ENCODE data around the gene NAA30. TPM values are rescaled to one million over a fixed set of nuclear protein-coding genes. Genes with fewer than 3 reads are reported as not detected.
"Not testable (repeated sequence)": the region's sequence is repeated elsewhere in the genome, so short reads cannot be mapped to it uniquely, and the experiment has no call there.

The NAA30 gene
- 24.6 and 28.2 TPM in 2 replicates for total RNA-seq (ENCODE audit: low replicate concordance)

- no peak for TF ChIP-seq CTCF (IDR thresholded peaks at IDR 0.05; ENCODE audit: insufficient read depth, low read length)
- peak within 1 kb of the TSS; percentile 78 for H3K4me3 ChIP-seq (ENCODE audit: low read depth, low read length)
- peak; percentile 92 for DNase-seq (ENCODE audit: low read depth)
Observed at GRCh38 chr14:57390037-57390805, at the start of gene NAA30. NAA30 (plus strand) TSS chr14:57390586; CDS start chr14:57390958, 372 bp downstream.

GRCh38 chr14:57343545-57344297 is 46.7 kb upstream of the NAA30 start:
- not testable (repeated sequence) for H3K4me3 ChIP-seq (ENCODE audit: low read depth, low read length); DNase-seq (ENCODE audit: low read depth)

GRCh38 chr14:57345106-57345505 is 45.3 kb upstream of the NAA30 start:
- no peak for TF ChIP-seq CTCF (IDR thresholded peaks at IDR 0.05; ENCODE audit: insufficient read depth, low read length)
- DNase-seq (ENCODE audit: low read depth): no peak

GRCh38 chr14:57346741-57347140 is 43.6 kb upstream of the NAA30 start:
- no peak overlapping the region for H3K4me3 ChIP-seq (ENCODE audit: low read depth, low read length)
- DNase-seq (ENCODE audit: low read depth): no peak
- no peak for TF ChIP-seq CTCF (IDR thresholded peaks at IDR 0.05; ENCODE audit: insufficient read depth, low read length)

More at GRCh38 chr14:57345106-57345505, 45.3 kb upstream of the NAA30 start:
- no peak overlapping the region for H3K4me3 ChIP-seq (ENCODE audit: low read depth, low read length)

GRCh38 chr14:57352396-57353170 is 37.8 kb upstream of the NAA30 start:
- TF ChIP-seq CTCF (IDR thresholded peaks at IDR 0.05; ENCODE audit: insufficient read depth, low read length): no peak
- H3K4me3 ChIP-seq (ENCODE audit: low read depth, low read length): no peak overlapping the region
- no peak for DNase-seq (ENCODE audit: low read depth)

GRCh38 chr14:57355081-57355800 is 35.1 kb upstream of the NAA30 start:
- DNase-seq (ENCODE audit: low read depth): no peak
- H3K4me3 ChIP-seq (ENCODE audit: low read depth, low read length): no peak overlapping the region
- no peak for TF ChIP-seq CTCF (IDR thresholded peaks at IDR 0.05; ENCODE audit: insufficient read depth, low read length)
